AG04450 (cell line): ENCODE results near the gene FN1. TPM values are rescaled to one million over a fixed set of nuclear protein-coding genes. Genes with fewer than 3 reads are reported as not detected.

ENCODE experiments used
- CTCF ChIA-PET: fragments of 300-600, 350-600 bp; formaldehyde crosslinking; extraction: SDS; loops from one replicate; lab custom pipeline; 2022; ENCODE audit warnings: antibody characterized with exemption, inconsistent platforms; lab: Charles Lee
- POLR2A ChIA-PET: fragments of 350-600 bp; formaldehyde crosslinking; extraction: SDS; loops from one replicate; lab custom pipeline; 2021; ENCODE audit warnings: antibody characterized with exemption, inconsistent platforms; lab: Yijun Ruan, JAX
- DNase-seq: peaks from one replicate; pipeline ENCODE4 v3.0.0-alpha.2; 2011; ENCODE audit warnings: low read depth, low spot score
- H3K27ac ChIP-seq: one replicate; pipeline ENCODE4 v1.5.1; 2012; ENCODE audit warnings: low read depth, low read length, control low read depth
- H3K27me3 ChIP-seq: one replicate; pipeline ENCODE4 v1.6.0; 2012; ENCODE audit warnings: low read length; ENCODE audit not compliant: control insufficient read depth, insufficient read depth
- H3K4me3 ChIP-seq: 2 replicates; pipeline ENCODE4 v1.5.1; 2011; ENCODE audit warnings: mild to moderate bottlenecking, low read depth, low read length, control low read depth
- H3K9me3 ChIP-seq: 2 replicates; pipeline ENCODE4 v1.5.1; 2012; ENCODE audit warnings: low read length; ENCODE audit not compliant: control insufficient read depth, insufficient read depth
- polyA minus RNA-seq: library from RNA; depleted of rRNA, polyadenylated mRNA; stranded (reverse); fragments of >200 nt; gene quantifications from 2 replicates; pipeline ENCODE4 v1.2.3, GENCODE V29; 2011; rRNA and poly(A)+ RNA removed
- polyA plus RNA-seq: library from polyadenylated mRNA; depleted of rRNA; stranded (reverse); fragments of >200 nt; gene quantifications from 2 replicates; pipeline ENCODE4 v1.2.3, GENCODE V29; 2011; rRNA removed
- TF ChIP-seq, protein P1 (sequence below): IDR thresholded peaks from 2 replicates; pipeline ENCODE4 v1.5.1; 2011; ENCODE audit warnings: low read depth, low read length, control low read depth, inconsistent platforms

The FN1 gene
- polyA plus RNA-seq, result 6,646 and 8,374 TPM in 2 replicates
- polyA minus RNA-seq, result 8,900 and 10,922 TPM in 2 replicates

DNA sequence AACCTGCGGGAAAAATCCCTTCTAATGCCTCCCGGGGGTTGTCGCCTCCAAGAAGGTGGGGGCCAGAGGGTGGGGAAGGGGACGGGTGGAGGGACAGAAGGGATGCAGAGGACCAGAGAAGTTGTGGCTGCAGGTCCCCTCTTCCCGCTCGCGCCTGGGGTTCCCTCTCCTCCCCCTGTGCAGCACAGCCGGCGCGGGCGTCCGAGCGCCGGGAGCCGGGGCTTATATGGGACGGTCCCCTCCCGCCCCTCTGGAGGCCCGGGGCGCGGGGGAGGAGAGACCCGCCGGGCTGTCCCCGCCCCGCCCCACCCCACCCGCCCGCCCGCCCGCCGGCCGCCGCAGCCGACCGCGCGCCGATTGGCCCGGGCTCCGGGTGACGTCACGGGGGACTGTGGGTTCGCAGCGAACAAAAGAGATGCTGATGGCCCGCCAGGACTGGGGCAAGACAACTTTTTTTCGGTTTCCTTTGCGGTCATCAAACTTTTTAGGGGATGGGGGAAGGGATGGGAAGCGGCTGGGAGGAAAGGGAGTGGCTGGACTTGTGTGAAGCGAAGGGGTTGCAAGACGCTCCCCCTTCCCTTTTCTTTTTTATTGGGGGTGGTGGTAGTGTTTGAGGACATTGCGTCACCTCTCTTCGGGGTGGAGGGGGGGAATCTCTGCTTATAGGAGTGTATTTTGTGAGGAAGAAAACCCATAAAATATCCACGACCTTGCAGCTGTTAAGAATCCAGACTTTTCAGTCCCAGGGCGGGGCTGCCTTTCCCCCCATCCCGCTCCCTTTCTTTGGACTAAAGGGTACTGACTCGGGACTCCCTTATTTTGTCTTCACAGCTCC lies at the start of gene FN1:
Gene FN1 (minus strand): TSS at position 199 of the 835 bp plus-strand sequence. CDS start 266 bp downstream, outside the sequence.
- Histone ChIP-seq H3K4me3 (peak within 1 kb of the TSS; percentile 89), H3K27ac (peak within 1 kb of the TSS; percentile 99), H3K9me3 (no peaks in the 10 kb centered on the region; the same call in 1 of the 2 replicates), H3K27me3 (no peaks in the 10 kb centered on the region)
- CTCF ChIA-PET, result interaction anchor here (2.2 to 2.3 kb wide), 2 partner anchors 18 to 484 kb away, joined by 11 to 15 read pairs; no protein-coding TSS in a partner anchor
- POLR2A ChIA-PET, result interaction anchor here (0.6 to 1.8 kb wide), 12 partner anchors 24 to 348 kb away, joined by 3 to 11 read pairs (median 4); no protein-coding TSS in a partner anchor
- DNase-seq, result peak; percentile 95
- TF ChIP-seq, protein P1, sequence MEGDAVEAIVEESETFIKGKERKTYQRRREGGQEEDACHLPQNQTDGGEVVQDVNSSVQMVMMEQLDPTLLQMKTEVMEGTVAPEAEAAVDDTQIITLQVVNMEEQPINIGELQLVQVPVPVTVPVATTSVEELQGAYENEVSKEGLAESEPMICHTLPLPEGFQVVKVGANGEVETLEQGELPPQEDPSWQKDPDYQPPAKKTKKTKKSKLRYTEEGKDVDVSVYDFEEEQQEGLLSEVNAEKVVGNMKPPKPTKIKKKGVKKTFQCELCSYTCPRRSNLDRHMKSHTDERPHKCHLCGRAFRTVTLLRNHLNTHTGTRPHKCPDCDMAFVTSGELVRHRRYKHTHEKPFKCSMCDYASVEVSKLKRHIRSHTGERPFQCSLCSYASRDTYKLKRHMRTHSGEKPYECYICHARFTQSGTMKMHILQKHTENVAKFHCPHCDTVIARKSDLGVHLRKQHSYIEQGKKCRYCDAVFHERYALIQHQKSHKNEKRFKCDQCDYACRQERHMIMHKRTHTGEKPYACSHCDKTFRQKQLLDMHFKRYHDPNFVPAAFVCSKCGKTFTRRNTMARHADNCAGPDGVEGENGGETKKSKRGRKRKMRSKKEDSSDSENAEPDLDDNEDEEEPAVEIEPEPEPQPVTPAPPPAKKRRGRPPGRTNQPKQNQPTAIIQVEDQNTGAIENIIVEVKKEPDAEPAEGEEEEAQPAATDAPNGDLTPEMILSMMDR, result no peak

DNA sequence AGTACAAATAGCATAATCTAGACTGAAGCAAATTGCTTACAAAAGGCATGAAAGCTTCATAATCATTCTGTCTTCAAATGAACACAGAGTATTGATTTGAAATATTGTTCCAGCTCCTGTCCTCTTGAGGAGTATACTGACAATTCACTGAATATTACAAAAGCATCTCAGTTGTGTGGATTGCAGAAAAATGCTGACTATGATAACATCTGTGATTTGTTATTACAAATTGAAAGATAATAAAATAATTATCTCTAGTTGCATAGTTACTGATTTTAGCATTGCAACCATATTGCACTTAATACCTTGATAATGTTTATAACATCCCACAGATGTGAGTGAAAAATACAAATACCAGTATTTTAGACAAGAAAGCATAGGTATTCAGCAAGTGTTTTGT lies 49.2 kb upstream of the FN1 start:
- Histone ChIP-seq H3K27me3 (no peaks in the 10 kb centered on the region), H3K27ac (no peak overlapping the region), H3K4me3 (no peak overlapping the region), H3K9me3 (no peaks in the 10 kb centered on the region)
- ChIA-PET POLR2A (no interaction called here), CTCF (no interaction called here)
- TF ChIP-seq, protein P1, result no peak
- no peak for DNase-seq

DNA sequence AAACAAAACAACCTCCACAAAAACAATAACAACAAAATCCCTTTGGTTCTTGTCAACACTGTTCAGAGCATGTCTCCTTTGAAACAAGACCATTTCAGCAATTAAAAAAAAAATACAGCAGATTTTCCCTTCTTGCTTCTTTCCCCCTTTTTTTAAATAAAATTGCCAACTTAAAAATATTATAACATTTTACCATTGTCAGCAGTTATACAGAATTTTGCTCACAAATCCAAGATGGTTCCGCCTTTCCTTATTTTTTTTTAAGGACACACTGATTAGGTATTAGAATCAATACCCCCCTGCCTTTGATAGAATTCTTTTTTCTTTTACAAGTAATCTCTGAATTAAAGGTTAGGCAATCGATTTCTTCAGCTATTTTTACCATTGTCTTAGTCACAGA lies 48.7 kb upstream of the FN1 start:
- ChIA-PET POLR2A (no interaction called here), CTCF (interaction anchor here (1.4 kb wide), 1 partner anchor 30 kb away, joined by 8 read pairs; no protein-coding TSS in a partner anchor)
- no peak for DNase-seq
- H3K27me3 ChIP-seq, result no peaks in the 10 kb centered on the region
- H3K4me3 ChIP-seq, result no peak overlapping the region
- TF ChIP-seq, protein P1, result no peak
- H3K27ac ChIP-seq, result no peak overlapping the region
- no peaks in the 10 kb centered on the region for H3K9me3 ChIP-seq

DNA sequence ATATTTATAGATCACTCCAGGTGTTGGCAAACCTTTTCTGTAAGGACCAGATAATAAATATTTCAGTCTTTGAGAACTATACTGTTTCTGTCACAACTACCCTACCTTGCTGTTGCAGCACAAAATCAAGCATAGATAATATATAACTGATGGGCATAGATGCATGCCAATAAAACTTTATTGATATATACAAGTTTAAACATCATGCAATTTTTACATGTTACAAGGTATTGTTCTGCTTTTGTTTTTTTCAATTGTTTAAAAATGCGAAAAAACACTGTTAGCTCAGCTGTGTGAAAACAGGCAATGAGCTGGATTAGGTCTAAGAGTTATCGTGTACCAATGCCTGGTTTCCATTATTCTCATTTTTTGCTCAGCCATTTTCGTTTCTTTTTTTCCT lies 47.6 kb upstream of the FN1 start:
- TF ChIP-seq, protein P1, result no peak
- ChIA-PET CTCF (interaction anchor here (1.4 kb wide), 1 partner anchor 29 kb away, joined by 8 read pairs; no protein-coding TSS in a partner anchor), POLR2A (no interaction called here)
- Histone ChIP-seq H3K27ac (no peak overlapping the region), H3K27me3 (no peaks in the 10 kb centered on the region), H3K4me3 (no peak overlapping the region), H3K9me3 (no peaks in the 10 kb centered on the region)
- DNase-seq, result no peak
